GM21717 (cell line): Measurements from ENCODE around the gene TLE6.
"Not testable (repeated sequence)": the region's sequence is repeated elsewhere in the genome, so short reads cannot be mapped to it uniquely, and the experiment has no call there.

Experiments used
- ATAC-seq: cut with Tn5 transposase; IDR thresholded peaks from one replicate; pipeline ENCODE4 v1.9.1; 2021; ENCODE audit warnings: mild to moderate bottlenecking, moderate library complexity; ENCODE audit not compliant: unreplicated experiment

Gene TLE6

DNA sequence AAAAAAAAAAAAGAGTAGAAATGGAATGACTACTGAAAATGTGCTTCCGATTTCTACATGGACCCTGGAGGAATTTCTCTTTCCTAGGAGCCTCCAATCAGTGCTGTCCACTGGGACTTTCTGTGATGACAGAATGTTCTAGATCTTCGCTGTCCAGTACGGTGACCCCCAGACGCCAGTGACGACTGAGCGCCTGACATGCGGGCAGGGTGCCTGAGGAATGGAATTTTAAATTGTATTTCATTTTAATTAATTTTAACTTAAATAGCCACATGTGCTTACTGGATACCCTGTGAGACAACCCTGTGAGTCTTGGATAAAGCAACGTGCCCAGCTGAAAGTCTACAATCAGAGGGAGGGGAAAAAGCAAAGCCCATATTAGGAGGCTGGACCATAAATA is 4.1 kb upstream of the TLE6 start:
- ATAC-seq: no peak

DNA sequence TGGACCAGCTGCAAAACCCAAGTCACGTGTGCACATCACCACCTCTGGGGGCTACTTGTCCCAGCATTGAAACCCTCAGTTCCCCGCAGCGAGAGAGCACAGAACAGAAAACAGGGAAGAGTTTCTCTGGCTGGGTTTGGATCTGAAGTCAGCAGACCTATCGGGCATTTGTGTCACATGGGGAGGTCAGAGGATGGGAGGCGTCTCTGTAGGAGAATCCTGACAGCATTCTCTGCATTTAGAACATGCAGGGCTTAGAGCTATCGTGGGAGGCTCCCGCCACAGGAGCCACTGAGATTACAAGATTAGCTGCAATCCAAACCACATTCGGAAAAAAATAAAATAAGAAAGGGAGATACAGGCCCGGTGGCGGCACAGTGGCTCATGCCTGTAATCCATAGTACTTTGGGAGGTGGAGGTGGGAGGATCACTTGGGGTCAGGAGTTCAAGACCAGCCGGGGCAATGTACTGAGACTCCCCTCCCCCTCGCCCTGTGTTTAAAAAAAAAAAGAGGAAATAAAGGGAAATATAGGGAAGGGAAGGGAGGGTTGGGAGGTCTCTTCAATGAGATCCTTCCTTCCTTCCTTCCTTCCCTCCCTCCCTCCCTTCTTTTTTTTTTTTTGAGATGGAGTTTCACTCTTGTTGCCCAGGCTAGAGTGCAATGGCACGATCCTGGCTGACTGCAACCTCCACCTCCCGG is 2.9 kb upstream of the TLE6 start:
- ATAC-seq: no peak

DNA sequence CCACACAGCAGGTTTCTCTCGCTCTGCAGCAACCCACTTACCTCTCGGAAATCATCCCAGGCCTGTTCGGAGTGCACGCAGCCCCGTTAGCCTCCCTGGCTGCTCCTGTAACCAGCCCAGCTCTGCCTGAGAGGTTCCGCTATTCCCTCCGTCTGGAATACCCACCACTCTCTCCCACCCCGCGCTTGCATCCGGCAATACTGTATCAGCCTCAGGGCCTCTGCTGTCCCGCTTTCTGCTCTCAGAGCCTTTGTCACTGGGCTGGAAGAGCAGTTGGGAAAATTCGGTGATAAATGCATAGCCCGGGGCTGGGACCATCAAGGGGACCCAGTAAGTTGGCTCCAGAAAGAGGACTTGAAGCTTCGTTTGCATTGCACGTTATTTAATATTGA is 759 bp upstream of the TLE6 start:
- ATAC-seq: no peak

DNA sequence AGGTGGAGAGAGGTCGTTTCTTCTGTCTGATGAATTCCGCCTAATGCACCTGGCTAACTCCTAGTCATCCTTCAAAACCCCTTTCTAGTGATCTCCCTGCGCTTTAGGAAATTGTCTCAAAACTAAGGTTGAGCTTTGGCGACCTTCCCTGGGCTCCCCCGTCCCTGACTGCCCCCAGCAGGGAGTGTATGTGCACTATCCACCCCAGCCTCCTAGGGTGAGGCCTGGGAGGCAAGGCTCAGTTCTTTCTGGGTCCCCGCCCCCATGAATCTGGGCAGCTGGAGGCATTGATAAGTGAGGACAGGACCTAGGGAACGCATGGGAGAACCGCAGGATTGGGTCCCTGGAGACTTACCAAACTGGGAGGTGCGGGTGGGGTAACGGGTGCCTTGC is 378 bp downstream of the TLE6 start:
- ATAC-seq: no peak

DNA sequence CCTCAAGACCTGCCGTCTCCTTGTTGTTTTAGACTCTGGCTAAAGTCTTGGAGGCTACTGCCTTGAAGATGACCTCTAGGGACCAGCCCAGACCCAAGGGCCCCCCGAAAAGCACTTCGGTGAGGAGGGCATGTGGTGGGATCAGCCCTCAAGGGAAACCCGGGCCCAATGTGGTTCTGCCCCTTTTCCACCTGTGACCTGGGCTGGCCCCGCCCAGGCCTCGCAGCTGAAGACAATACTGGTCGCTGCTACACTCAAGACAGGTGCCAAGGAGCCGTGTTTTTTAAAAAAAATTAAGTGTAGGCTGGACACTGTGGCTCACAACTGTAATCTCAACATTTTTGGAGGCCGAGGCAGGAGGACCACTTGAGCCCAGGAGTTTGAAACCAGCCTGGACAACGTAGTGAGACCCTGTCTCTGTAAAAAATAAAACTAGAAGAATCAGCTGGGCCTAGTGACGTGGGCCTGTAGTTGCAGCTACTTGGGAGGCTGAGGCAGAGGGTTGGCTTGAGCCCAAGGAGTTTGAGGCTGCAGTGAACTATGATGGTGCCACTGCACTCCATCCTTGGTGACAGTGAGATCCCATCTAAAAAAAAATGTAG is 903 bp downstream of the TLE6 start:
- ATAC-seq: no peak

DNA sequence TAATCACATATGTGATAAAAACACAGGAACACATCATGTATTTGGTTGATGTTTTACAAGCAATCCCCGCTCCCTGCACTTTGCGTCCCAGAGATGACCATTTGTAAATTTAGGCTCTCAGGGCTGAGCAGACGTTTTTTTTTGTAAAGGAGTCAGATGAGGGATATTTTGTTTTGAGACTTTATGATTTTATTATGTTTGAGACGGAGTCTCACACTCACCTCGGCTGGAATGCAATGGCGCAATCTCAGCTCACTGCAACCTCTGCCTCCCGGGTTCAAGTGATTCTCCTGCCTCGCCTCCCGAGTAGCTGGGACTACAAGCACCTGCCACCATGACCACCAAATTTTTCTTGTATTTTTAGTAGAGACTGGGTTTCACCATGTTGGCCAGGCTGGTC is 1.4 kb downstream of the TLE6 start:
- no peak for ATAC-seq

DNA sequence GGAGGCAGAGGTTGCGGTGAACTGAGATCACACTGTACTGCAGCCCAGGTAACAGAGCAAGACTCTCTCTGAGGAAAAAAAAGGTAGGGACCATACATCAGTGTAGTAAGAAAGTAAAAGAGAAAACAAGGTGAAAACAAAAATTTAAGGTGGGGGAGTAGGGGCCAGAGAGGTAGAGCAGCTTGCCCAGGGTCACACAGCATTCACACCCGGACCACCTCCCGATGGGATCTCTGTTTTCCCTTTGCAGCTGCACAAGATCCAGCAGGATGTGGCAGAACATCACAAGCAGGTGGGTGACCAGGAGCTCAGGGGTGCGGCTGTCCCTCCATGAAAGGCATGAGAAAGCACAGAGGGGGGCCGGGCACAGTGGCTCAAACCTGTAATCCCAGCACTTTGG is 4.5 kb downstream of the TLE6 start:
- no peak for ATAC-seq

DNA sequence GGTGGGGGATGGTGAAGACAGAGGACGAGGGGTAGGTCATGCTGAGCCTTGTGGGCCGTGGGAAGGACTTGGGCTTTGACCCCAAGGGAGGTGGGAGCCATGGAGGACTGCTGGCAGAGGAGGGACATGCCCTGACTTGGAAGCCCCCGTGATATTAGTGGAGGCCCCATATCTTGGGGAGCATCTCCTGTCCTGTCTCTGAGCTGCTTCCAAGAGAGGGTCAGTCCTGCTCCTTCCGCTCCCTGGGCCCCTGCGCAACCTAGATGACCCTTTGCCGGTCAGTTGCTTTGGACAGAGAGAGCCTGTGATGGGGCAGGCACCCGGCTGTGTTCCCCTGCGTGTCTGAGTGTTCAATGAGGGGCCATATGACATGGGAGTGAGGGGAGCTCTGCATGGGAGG is 5.2 kb downstream of the TLE6 start:
- ATAC-seq: no peak

DNA sequence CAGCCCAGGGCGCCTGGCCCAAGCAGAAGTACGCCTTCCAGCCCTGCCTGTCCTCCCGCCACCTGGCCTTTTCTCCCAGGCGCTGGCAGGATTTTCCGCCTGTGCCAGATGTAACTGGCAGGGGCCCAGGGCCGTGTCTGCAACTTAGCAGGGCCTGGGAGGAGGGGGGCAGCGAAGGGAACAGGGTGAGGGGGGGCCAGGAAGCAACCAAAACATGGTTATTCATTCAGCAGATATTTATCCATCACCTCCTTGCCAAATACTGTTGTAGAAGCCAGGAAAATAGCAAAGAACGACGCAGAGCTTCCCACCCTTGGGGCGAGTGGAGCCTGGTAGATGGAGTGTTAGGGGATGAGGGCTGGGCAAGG is 5.6 kb downstream of the TLE6 start:
- ATAC-seq: no peak

DNA sequence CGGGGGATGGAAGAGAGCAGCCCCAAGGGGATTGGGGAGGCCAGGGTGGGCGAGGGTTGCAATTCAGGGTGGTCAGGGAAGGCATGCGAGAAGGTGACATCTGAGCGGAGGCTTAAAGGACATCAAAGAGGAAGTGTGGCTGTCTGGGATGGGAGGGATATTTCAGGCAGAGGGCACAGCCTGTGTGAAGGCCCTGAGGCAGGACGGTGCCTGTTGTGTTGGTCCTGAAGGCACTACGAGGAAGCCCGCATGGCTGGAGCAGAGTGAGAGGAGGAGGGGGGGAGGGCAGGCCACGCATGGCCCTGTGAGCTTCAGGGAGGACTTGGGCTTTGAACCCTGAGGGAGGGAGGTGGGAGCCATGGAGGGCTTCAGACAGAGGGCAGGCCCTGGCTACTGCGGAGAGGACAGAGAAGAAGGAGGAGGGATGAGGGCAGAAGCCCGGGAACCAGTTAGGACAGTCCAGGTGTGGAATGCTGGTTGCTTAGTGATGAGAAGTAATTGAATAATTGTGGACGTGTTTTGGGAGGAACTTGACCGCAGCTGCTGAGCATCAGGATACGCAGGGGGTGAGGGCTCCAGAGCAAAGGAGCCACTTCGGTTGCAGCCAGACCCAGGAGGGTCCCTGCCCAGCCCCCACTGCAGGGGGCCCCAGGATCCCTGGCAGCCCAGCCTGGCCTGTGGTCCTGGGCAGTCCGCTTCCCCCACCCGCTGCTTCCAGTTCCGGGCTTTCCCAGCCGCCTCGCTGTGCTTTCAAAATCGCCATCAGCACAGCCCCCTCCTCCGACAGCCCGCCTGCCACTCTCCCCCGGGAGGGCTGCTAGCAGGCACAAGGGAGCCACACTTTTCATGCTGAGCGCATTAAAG is 6.2 kb downstream of the TLE6 start:
- ATAC-seq: no peak

DNA sequence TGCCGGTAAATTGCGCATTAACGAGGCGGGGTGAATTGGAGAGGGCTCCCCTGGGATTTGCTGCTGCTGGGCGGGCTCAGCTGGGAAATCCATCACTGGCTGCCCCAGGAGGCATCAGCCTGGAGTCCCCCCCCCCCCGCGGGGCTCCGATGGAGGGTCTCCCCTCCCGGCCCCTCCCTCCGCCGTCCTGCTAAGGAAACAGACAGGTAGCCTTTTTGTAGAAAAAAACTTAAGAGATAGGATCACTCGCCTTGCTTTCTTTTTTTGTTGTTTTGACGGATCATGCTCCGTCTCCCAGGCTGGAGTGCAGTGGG is 6.8 kb downstream of the TLE6 start:
- ATAC-seq: no peak

DNA sequence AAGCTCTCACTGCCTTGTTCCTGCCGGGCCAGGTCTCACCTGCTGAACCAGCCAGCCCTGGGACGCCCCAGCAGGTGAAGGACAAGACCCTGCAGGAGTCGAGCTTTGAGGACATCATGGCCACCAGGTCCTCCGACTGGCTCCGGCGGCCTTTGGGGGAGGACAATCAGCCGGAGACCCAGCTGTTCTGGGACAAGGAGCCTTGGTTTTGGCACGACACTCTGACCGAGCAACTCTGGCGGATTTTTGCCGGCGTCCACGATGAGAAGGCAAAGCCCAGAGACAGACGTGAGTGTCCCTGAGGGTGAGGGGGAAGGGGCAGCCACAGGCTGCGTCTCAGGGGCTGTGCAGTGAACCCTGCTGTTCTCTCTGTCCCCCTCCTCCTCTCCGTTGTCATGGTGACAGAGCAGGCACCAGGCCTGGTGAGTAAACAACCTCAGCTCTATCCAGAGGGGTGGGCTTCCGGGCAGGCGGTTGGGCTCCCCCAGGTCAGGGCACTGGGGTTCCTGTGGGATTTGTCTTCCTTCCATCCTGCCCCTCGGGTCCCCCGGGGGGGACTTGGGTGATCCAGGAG is 9.7 kb downstream of the TLE6 start:
- no peak for ATAC-seq

DNA sequence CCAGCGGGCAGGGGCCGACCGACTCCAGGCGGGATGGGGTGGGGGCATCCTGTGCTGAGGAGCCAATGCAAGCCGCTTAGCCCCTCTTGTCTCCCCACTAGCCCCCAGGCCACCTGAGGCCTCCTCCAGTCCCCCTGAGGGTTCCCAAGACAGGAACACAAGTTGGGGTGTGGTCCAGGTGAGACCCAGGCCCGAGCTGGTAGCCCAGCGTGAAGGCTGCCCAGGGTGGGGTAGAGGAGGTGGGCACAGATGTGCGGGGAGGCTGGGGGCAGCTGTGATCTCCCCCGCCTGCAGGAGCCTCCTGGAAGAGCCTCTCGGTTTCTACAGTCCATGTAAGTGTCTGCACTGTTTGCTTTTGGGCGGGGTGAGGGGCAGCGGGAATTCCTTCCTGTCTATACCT is 10.4 kb downstream of the TLE6 start:
- ATAC-seq: no peak

DNA sequence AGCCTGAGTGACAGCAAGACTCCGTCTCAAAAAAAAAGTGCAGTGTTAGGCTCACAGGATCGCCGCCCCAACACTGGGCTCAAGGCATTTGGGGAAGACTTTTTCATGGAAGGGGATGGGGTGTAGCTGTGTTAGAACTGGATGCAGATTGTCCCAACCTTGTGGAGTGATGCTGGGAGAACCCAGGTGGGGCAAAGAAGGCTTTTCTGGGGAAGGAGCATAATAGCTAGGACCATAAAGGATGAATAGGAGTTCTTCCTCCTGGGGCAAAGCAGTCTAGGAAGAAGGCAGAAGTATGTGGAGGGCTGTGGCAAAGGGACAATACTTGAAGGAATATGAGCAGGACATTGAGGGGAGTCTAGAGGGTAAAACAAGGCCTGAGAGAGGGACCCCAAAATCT is 11.2 kb downstream of the TLE6 start:
- no peak for ATAC-seq

DNA sequence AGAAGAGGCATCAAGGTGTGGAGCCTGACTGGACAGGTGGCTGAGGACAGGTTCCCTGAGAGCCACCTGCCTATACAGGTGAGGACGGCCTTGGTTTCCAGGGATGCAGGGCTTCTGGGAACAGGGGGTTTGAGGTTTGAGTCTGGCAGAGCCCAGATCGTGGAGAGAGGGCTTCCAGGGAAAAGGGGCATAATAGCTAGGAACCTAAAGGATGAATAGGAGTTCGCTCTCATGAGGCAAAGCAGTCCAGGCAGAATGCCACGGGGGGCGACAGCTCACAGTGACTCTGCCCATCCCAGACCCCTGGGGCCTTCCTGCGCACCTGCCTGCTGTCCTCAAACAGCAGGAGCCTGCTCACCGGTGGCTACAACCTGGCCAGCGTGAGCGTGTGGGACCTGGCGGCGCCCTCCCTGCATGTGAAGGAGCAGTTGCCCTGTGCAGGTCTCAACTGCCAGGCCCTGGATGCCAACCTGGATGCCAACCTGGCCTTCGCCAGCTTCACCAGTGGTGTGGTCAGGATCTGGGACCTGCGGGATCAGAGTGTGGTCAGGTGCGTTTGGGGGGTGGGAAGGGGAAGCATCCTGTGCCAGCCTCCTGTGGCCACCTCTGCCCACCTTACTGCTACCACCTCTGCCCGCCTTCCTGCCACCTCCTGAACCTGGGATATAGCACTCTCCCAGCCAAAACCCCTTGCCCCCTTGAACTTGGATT is 12.0 kb downstream of the TLE6 start:
- ATAC-seq: no peak

DNA sequence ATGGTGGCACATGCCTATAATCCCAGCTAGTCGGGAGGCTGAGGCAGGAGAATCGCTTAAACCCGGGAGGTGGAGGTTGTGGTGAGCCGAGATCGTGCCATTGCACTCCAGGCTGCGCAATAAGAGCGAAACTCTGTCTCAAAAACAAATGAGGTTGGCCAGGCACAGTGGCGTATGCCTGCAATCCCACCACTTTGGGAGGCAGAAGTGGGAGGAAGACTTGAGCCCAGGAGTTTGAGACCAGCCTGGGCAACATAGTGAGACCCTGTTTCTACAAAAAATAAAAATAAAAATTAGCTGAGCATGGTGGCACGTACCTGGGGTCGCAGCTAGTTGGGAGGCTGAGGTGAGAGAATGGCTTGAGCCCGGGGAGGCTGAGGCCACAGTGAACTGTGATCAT is 15.0 kb downstream of the TLE6 start:
- not testable (repeated sequence) for ATAC-seq

DNA sequence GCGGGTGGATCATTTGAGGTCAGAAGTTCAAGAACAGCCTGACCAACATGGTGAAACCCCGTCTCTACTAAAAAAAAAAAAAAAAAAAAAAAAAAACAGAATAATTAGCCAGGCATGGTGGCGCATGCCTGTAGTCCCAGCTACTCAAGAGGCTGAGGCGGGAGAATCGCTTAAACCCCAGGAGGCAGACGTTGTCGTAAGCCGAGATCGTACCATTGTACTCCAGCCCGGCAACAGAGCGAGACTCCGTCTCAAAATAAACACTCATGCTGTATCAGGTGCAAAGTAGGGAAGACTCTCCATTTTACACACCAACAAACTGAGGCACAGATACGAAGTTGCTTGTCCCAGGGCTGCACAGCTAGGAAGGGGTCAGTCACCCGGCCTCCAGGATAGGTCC is 15.6 kb downstream of the TLE6 start:
- no peak for ATAC-seq

DNA sequence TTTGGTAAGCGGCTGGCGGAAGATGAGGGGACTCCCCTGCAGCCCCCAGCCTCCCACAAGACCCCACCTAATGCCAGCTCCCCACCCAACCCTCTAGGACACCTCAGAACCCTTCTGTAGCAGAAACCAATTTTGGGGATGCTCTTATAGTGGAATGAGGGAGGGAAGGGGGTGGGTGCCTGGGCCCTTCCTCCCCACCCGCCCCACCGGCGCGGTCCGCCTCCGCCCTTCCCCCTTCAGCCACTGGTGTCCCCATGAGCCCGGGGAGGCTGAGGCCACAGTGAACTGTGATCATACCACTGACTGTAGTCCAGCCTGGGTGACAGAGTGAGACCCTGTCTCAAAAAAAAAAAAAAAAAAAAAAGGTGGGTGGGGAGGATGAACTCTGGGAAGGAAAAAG is 16.2 kb downstream of the TLE6 start:
- no peak for ATAC-seq

DNA sequence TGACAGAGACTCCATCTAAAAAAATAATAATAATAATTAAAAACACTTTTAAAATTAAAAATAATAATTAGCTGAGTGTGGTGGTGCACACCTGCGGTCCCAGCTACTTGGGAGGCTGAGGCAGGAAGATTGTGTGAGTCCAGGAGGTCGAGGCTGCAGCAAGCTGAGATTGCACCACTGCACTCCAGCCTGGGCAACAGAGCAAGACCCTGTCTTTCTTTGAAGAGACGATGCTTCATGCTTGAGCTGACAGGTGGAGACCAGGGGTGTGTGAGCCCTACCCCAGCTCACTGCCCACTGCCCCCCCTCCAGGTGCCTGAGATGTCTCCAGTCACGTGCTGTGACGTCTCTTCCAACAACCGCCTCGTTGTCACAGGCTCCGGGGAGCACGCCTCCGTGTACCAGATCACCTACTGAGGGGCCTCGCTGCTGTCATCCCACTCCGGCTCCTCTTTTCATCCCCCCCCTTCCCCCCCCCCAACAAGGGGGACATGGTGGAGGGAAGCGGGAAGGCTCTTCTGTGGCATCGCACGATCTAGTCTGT is 17.3 kb downstream of the TLE6 start:
- no peak for ATAC-seq

DNA sequence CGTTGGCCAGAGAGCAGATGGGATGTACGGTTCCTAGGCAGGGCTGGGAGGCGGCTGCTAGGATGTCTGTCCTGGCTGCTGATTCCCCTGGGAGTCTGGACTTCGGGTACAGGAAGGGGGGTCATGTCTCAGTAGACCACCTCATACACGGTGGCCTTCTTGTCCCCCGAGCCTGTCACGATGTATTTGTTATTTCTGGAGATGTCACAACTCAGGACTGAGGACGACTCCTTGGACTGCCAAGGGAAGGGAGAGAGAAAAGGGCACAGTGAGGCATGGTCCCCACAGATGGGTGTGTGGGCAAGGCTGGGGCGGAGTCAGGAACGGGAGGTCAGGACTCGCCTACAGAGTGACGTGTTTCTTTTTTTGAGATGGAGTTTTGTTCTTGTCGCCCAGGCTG is 20.4 kb downstream of the TLE6 start:
- no peak for ATAC-seq

DNA sequence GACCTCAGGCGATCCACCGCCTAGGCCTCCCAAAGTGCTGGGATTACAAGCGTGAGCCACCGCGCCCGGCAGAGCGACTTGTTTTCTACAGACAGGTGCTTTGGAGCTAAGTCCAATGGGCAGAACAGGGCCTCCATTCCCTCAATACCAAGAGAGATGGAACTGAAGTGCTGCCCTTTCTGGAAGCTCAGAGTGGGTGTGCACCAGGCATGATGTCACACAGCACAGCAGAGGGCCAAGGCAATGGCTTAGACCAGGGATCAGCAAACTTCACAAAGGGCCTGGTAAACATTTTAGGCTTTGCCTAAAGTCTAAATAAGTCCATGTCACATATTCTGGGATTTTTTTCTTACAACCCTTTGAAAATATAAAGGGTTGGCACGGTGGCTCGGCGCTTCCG is 21.3 kb downstream of the TLE6 start:
- ATAC-seq: no peak
